T-helper 17 cell (primary cell): ENCODE data around the gene TCF7. TPM values are rescaled to one million over a fixed set of nuclear protein-coding genes. Genes with fewer than 3 reads are reported as not detected.
A peak's percentile ranks its signal among the peaks of the same experiment; 100 is the strongest.

Source experiments
- ATAC-seq: fragments of 150-1000 bp; cut with Tn5 transposase; 2 replicates; pipeline ENCODE4 v1.10.0; 2021; ENCODE audit warnings: mild to moderate bottlenecking, moderate library complexity
- DNase-seq, 3 donors: peaks; one replicate each; pipeline versions ENCODE4 v3.0.0 to v3.0.0-alpha.2; 2020 to 2021
- H3K9me3 ChIP-seq: one replicate; pipeline ENCODE4 v1.7.0; 2013; ENCODE audit warnings: low read length, mild to moderate bottlenecking; ENCODE audit not compliant: control insufficient read depth, poor library complexity, severe bottlenecking
- H3K27ac Mint-ChIP-seq: one replicate; pipeline ENCODE4 v1.8.0; 2022; ENCODE audit warnings: mild to moderate bottlenecking, moderate library complexity, mixed read lengths
- H3K27me3 Mint-ChIP-seq: one replicate; pipeline ENCODE4 v1.8.0; 2022; ENCODE audit warnings: mixed read lengths
- H3K36me3 Mint-ChIP-seq: one replicate; pipeline ENCODE4 v1.8.0; 2022; ENCODE audit warnings: low read depth, mixed read lengths
- H3K4me1 Mint-ChIP-seq: one replicate; pipeline ENCODE4 v1.8.0; 2022; ENCODE audit warnings: mild to moderate bottlenecking, mixed read lengths
- H3K4me3 Mint-ChIP-seq: one replicate; pipeline ENCODE4 v1.8.0; 2022; ENCODE audit warnings: mild to moderate bottlenecking, moderate library complexity, mixed read lengths
- total RNA-seq, 4 donors: library from RNA in 2 of 4; stranded (reverse) in 2 of 4; gene quantifications; one replicate each; pipeline ENCODE4 v1.2.3 and lab custom pipeline; 2022 to 2026

The TCF7 gene
- total RNA-seq, 2 donors from 2014 or later: 308 to 405 TPM

- H3K4me3 Mint-ChIP-seq: no peak overlapping the region
- H3K27ac Mint-ChIP-seq: peak overlapping the region; percentile 86
- H3K27me3 Mint-ChIP-seq: no peaks in the 10 kb centered on the region
- no peak for ATAC-seq
- H3K36me3 Mint-ChIP-seq: no peaks in the 10 kb centered on the region
- no peak for DNase-seq
- H3K9me3 ChIP-seq: no peaks in the 10 kb centered on the region
- peaks cover 57% of the 10 kb centered on the region for H3K4me1 Mint-ChIP-seq
These were observed 30.4 kb upstream of the TCF7 start for GRCh38 chr5:134084022-134084565.

- Mint-ChIP-seq H3K4me3 (no peak overlapping the region), H3K4me1 (peaks cover 57% of the 10 kb centered on the region), H3K27ac (peak overlapping the region; percentile 86), H3K36me3 (no peaks in the 10 kb centered on the region), H3K27me3 (no peaks in the 10 kb centered on the region)
- no peaks in the 10 kb centered on the region for H3K9me3 ChIP-seq
- no peak for ATAC-seq
- DNase-seq: no peak
These were observed 29.9 kb upstream of the TCF7 start for GRCh38 chr5:134084570-134084969.

GRCh38 chr5:134085411-134085810, 29.1 kb upstream of the TCF7 start:
- DNase-seq: no peak
- H3K27me3 Mint-ChIP-seq: no peaks in the 10 kb centered on the region
- H3K9me3 ChIP-seq: no peaks in the 10 kb centered on the region
- H3K27ac Mint-ChIP-seq: peak overlapping the region; percentile 60
- ATAC-seq: no peak
- H3K4me3 Mint-ChIP-seq: no peak overlapping the region
- no peaks in the 10 kb centered on the region for H3K36me3 Mint-ChIP-seq
- peaks cover 60% of the 10 kb centered on the region for H3K4me1 Mint-ChIP-seq

GRCh38 chr5:134086225-134086942, 28.1 kb upstream of the TCF7 start:
- Mint-ChIP-seq H3K4me3 (peak overlapping the region; percentile 71), H3K4me1 (peaks cover 70% of the 10 kb centered on the region), H3K27ac (peak overlapping the region; percentile 92), H3K36me3 (no peaks in the 10 kb centered on the region), H3K27me3 (no peaks in the 10 kb centered on the region)
- ATAC-seq (no peak), DNase-seq (no peak)
- no peaks in the 10 kb centered on the region for H3K9me3 ChIP-seq

- Mint-ChIP-seq H3K36me3 (no peaks in the 10 kb centered on the region), H3K4me3 (peak overlapping the region; percentile 71), H3K27ac (peak overlapping the region; percentile 92), H3K4me1 (peaks cover 72% of the 10 kb centered on the region), H3K27me3 (no peaks in the 10 kb centered on the region)
- DNase-seq (peak in 2 of 3 donors; percentile 53 to 68), ATAC-seq (peak; percentile 85)
- H3K9me3 ChIP-seq: no peaks in the 10 kb centered on the region
These were observed 27.6 kb upstream of the TCF7 start for GRCh38 chr5:134086943-134087305.

GRCh38 chr5:134088291-134088690, 26.2 kb upstream of the TCF7 start:
- H3K27me3 Mint-ChIP-seq: no peaks in the 10 kb centered on the region
- H3K4me1 Mint-ChIP-seq: peaks cover 75% of the 10 kb centered on the region
- DNase-seq (no peak), ATAC-seq (no peak)
- H3K4me3 Mint-ChIP-seq: no peak overlapping the region
- H3K36me3 Mint-ChIP-seq: no peaks in the 10 kb centered on the region
- H3K9me3 ChIP-seq: no peaks in the 10 kb centered on the region
- peak overlapping the region; percentile 92 for H3K27ac Mint-ChIP-seq

GRCh38 chr5:134088994-134089560, 25.4 kb upstream of the TCF7 start:
- Mint-ChIP-seq H3K4me1 (peaks cover 72% of the 10 kb centered on the region), H3K27ac (peak overlapping the region; percentile 92), H3K4me3 (peak overlapping the region; percentile 57), H3K27me3 (no peaks in the 10 kb centered on the region), H3K36me3 (no peaks in the 10 kb centered on the region)
- no peaks in the 10 kb centered on the region for H3K9me3 ChIP-seq
- DNase-seq (no peak), ATAC-seq (no peak)

GRCh38 chr5:134090522-134090921, 24.0 kb upstream of the TCF7 start:
- Mint-ChIP-seq H3K27me3 (no peaks in the 10 kb centered on the region), H3K27ac (peak overlapping the region; percentile 93), H3K4me1 (peaks cover 69% of the 10 kb centered on the region)

GRCh38 chr5:134091626-134092121, 22.8 kb upstream of the TCF7 start:
- Mint-ChIP-seq H3K4me1 (peaks cover 63% of the 10 kb centered on the region), H3K27me3 (no peaks in the 10 kb centered on the region), H3K4me3 (peak overlapping the region; percentile 82), H3K27ac (peak overlapping the region; percentile 93), H3K36me3 (no peaks in the 10 kb centered on the region)
- ATAC-seq (no peak), DNase-seq (no peak)
- H3K9me3 ChIP-seq: no peaks in the 10 kb centered on the region

More at GRCh38 chr5:134090522-134090921, 24.0 kb upstream of the TCF7 start:
- peak overlapping the region; percentile 82 for H3K4me3 Mint-ChIP-seq
- no peaks in the 10 kb centered on the region for H3K9me3 ChIP-seq
- ATAC-seq (peak; percentile 46), DNase-seq (no peak)
- H3K36me3 Mint-ChIP-seq: no peaks in the 10 kb centered on the region

GRCh38 chr5:134092875-134093274, 21.6 kb upstream of the TCF7 start:
- Mint-ChIP-seq H3K4me3 (no peak overlapping the region), H3K36me3 (peaks cover 2% of the 10 kb centered on the region), H3K27me3 (no peaks in the 10 kb centered on the region), H3K4me1 (peaks cover 59% of the 10 kb centered on the region), H3K27ac (peak overlapping the region; percentile 93)
- ATAC-seq (no peak), DNase-seq (no peak)
- H3K9me3 ChIP-seq: no peaks in the 10 kb centered on the region

GRCh38 chr5:134093351-134093750, 21.1 kb upstream of the TCF7 start:
- no peak overlapping the region for H3K4me3 Mint-ChIP-seq
- H3K4me1 Mint-ChIP-seq: peaks cover 55% of the 10 kb centered on the region
- no peaks in the 10 kb centered on the region for H3K27me3 Mint-ChIP-seq
- H3K36me3 Mint-ChIP-seq: peaks cover 2% of the 10 kb centered on the region
- DNase-seq: no peak
- H3K9me3 ChIP-seq: no peaks in the 10 kb centered on the region
- peak overlapping the region; percentile 93 for H3K27ac Mint-ChIP-seq
- no peak for ATAC-seq

GRCh38 chr5:134095293-134095692, 19.2 kb upstream of the TCF7 start:
- H3K36me3 Mint-ChIP-seq: peaks cover 2% of the 10 kb centered on the region
- H3K27me3 Mint-ChIP-seq: no peaks in the 10 kb centered on the region
- ATAC-seq: no peak
- no peak overlapping the region for H3K4me3 Mint-ChIP-seq
- no peak for DNase-seq
- H3K4me1 Mint-ChIP-seq: peaks cover 55% of the 10 kb centered on the region
- no peaks in the 10 kb centered on the region for H3K9me3 ChIP-seq
- no peak overlapping the region for H3K27ac Mint-ChIP-seq

GRCh38 chr5:134095887-134096589, 18.4 kb upstream of the TCF7 start:
- Mint-ChIP-seq H3K4me1 (peaks cover 52% of the 10 kb centered on the region), H3K27me3 (no peaks in the 10 kb centered on the region), H3K36me3 (peaks cover 2% of the 10 kb centered on the region), H3K4me3 (no peak overlapping the region), H3K27ac (no peak overlapping the region)
- no peak for ATAC-seq
- no peak for DNase-seq
- H3K9me3 ChIP-seq: no peaks in the 10 kb centered on the region
